Right renal pelvis (tissue), 4 donors: Measurements from ENCODE around the gene PRPF8. TPM values are rescaled to one million over a fixed set of nuclear protein-coding genes. Genes with fewer than 3 reads are reported as not detected.

Source experiments
- DNase-seq, 4 donors: peaks; one replicate each; pipeline ENCODE4 v3.0.0-alpha.2; 2013; ENCODE audit warnings: low read depth in 4 of 4, low spot score in 3 of 4, missing footprints in 1 of 4
- polyA plus RNA-seq, 4 donors: library from polyadenylated mRNA; unstranded; fragments of 120-200 nt; gene quantifications; one replicate each; pipeline ENCODE4 v1.2.1, GENCODE V29; 2013; ENCODE audit not compliant: insufficient read length in 4 of 4

Gene PRPF8
- polyA plus RNA-seq, 4 donors = 271 to 310 (median 285) TPM

GRCh38 chr17:1646199-1646875 is 38.3 kb downstream of the PRPF8 start:
- DNase-seq = no peak

- DNase-seq = no peak
Observed at GRCh38 chr17:1645207-1646171, 39.2 kb downstream of the PRPF8 start, which contains the start of gene SCARF1. SCARF1 (minus strand) TSS chr17:1645732; CDS start chr17:1645697, 35 bp downstream.

- no peak for DNase-seq
Observed at GRCh38 chr17:1644493-1645206, 40.0 kb downstream of the PRPF8 start.

GRCh38 chr17:1643999-1644492 is 40.6 kb downstream of the PRPF8 start:
- no peak for DNase-seq

DNA sequence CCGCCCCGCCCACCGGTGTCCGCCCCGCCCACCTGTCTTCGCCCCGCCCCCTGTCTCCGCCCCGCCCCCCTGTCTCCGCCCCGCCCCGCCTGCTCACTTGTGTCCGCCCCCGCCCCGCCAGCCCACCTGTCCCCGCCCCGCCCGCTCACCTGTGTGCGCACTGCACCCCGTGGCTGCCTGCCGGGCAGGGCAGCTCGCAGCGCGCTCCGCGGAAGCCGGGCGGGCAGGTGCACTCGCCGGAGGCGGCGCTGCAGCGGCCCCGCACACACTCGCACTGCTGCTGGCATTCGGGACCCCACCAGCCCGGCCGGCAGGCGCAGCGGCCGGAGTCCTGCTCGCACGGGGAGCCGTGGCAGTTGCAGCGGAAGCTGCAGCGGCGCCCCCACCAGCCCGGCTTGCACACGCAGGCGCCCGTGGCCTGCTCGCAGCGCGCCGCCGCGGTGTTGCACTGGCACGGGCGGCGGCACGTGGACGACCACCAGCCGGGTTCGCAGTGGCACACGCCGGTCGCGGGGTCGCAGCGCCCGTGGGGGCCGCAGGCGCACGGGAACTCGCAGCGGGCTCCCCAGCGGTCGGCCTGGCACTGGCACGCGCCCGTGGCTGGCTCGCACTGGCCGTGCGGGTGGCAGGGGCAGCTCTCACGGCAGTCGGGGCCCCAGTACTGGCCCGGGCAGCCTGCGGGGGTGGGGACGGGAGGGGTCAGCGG is 41.2 kb downstream of the PRPF8 start:
- DNase-seq = no peak

DNA sequence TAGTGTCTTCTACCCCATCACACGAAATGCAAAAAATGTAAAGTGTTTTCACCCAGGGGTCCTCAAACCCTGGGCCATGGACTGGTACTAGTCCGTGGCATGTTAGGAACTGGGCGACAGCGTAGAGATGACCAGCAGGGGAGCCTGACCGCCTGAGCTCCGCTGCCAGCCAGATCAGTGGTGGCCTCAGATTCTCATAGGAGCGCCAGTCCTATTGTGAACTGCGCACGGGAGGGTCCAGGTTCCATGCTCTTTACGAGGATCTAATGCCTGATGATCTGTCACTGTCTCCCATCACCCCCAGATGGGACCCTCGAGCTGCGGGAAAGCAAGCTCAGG is 43.6 kb downstream of the PRPF8 start:
- DNase-seq = no peak

- no peak for DNase-seq
Observed at GRCh38 chr17:1640329-1641064, 44.2 kb downstream of the PRPF8 start.

- no peak for DNase-seq
Observed at GRCh38 chr17:1639549-1640180, 45.0 kb downstream of the PRPF8 start.

- no peak for DNase-seq
Observed at GRCh38 chr17:1638624-1639300, 45.9 kb downstream of the PRPF8 start.

GRCh38 chr17:1638171-1638590 is 46.5 kb downstream of the PRPF8 start:
- no peak for DNase-seq

DNA sequence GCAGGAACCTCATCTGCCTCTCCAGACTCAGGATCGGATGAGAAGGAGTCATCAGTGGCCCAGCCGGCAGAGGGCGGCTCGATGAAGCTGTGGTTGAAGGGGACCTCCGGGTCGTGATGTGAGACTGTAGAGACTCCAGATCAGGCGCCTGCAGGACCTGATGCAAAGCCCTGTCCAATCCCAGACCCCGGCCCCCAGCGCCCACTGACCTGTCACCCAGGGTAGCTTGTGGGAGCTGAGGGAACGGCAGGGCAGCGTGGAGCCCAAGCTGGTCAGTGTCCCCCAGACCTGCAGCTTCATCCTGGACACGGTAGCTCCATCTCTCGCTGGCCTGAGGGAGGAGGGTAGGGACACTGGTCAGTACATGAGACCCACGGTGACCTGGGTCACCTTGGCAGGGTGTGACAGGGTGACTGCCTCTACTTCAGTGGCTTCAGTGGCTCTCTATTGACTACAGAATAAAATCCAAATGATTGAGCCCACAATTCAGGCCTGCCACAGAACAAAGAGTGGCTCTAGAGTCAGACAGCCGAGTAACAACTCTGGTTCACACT is 47.9 kb downstream of the PRPF8 start:
- DNase-seq = no peak

- no peak for DNase-seq
Observed at GRCh38 chr17:1635675-1636465, 48.8 kb downstream of the PRPF8 start.

DNA sequence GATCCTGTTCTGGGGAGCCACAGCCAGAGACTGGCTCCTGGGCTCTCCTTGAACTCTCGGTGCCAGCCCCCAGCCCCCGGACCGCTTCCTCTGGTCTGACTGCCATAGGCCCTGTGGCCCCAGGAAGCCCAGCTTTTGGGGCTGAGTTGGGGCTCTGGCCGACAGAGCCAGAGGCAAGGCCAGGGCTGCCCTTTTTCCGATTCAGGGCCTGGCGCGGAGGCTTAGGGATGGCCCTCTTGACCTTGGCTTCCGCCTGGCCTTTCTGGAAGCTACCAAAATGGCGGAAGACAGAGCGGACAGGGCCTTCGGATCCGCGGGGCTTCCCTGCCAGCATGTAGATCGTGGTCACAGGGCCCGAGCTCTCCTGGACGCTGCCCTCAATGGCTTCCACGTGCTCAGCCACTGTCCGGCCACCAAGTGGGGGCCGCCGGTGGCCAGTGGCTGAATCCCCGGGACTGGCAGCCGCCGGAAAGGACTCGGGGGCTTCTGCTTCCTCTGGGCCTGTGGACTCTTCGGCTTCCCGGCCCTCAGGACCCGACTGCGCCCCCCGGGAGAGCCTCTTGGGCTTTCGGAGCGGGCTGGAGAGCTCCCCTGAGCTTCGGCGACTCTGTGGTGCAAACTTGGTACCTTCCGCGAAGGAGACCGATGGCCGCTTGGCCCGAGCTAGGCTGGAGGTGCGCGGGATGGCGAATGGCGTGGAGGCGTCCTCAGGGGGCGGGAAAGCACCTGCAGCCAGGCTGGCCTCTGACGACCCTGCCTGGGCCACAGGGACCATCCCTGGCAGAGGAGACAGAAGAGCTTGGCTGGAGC is 49.6 kb downstream of the PRPF8 start:
- no peak for DNase-seq

DNA sequence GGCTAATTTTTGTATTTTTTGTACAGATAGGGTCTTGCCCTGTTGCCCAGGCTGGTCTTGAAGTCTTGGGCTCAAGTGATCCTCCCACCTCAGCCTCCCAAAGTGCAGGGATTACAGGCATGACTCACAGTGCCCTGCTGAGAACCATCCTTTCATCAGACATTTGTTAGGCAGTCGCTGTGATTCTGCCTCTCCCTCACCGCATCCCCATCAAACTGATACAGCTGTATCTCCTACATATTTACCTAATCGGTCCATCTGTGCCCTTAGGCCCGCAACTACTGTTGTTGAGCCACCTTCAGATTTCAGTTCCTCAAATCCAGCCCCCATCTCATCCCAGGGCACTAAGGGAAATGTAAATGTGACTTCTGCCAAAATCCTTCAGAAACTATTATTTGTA is 54.0 kb downstream of the PRPF8 start:
- no peak for DNase-seq

GRCh38 chr17:1629504-1630310 is 55.0 kb downstream of the PRPF8 start:
- DNase-seq = no peak
